MV-4-11 (cell line): Measurements from ENCODE around the gene ITGB6.
A peak's percentile ranks its signal among the peaks of the same experiment; 100 is the strongest.

ENCODE experiments used
- DNase-seq: peaks from one replicate; lab custom pipeline; 2025; lab: John Stamatoyannopoulos, UW

ITGB6 gene

GRCh38 chr2:160221391-160222276, 21.6 kb upstream of the ITGB6 start:
- DNase-seq = no peak

GRCh38 chr2:160220545-160221009, 20.5 kb upstream of the ITGB6 start:
- no peak for DNase-seq

- no peak for DNase-seq
Observed at GRCh38 chr2:160220026-160220425, 20.0 kb upstream of the ITGB6 start.

GRCh38 chr2:160214461-160215445, 14.7 kb upstream of the ITGB6 start:
- DNase-seq = peak; percentile 88

GRCh38 chr2:160213511-160213910, 13.4 kb upstream of the ITGB6 start:
- DNase-seq = peak; percentile 55

GRCh38 chr2:160210599-160211138, 10.6 kb upstream of the ITGB6 start:
- peak; percentile 62 for DNase-seq

GRCh38 chr2:160209516-160209856, 9.4 kb upstream of the ITGB6 start:
- DNase-seq = no peak

- no peak for DNase-seq
Observed at GRCh38 chr2:160208655-160209515, 8.8 kb upstream of the ITGB6 start.

- DNase-seq = peak; percentile 52
Observed at GRCh38 chr2:160207804-160208654, 8.0 kb upstream of the ITGB6 start.

GRCh38 chr2:160207271-160207670, 7.2 kb upstream of the ITGB6 start:
- no peak for DNase-seq

GRCh38 chr2:160206436-160206835, 6.4 kb upstream of the ITGB6 start:
- no peak for DNase-seq

GRCh38 chr2:160205505-160205904, 5.4 kb upstream of the ITGB6 start:
- no peak for DNase-seq

- DNase-seq = no peak
Observed at GRCh38 chr2:160203422-160203821, 3.4 kb upstream of the ITGB6 start.

- no peak for DNase-seq
Observed at GRCh38 chr2:160203007-160203406, 2.9 kb upstream of the ITGB6 start.

GRCh38 chr2:160201849-160202539, 1.9 kb upstream of the ITGB6 start:
- no peak for DNase-seq

- DNase-seq = no peak
Observed at GRCh38 chr2:160200921-160201320, 849 bp upstream of the ITGB6 start.

- DNase-seq = no peak
Observed at GRCh38 chr2:160199053-160199452, 1.0 kb downstream of the ITGB6 start.

GRCh38 chr2:160197587-160197986, 2.5 kb downstream of the ITGB6 start:
- DNase-seq = no peak

- no peak for DNase-seq
Observed at GRCh38 chr2:160194946-160195345, 5.1 kb downstream of the ITGB6 start.

- DNase-seq = no peak
Observed at GRCh38 chr2:160194351-160194750, 5.7 kb downstream of the ITGB6 start.
